NK-92 treated with Interleukin-12 subunit alpha and Interleukin-12 subunit beta, amount 100 ng/mL, for 24 hours (cell line): Measurements from ENCODE around the gene RAB5B.
"Not testable (repeated sequence)": the region's sequence is repeated elsewhere in the genome, so short reads cannot be mapped to it uniquely, and the experiment has no call there.

Experiments
- DNase-seq: peaks from one replicate; lab custom pipeline; 2025; lab: John Stamatoyannopoulos, UW

The RAB5B gene

DNA sequence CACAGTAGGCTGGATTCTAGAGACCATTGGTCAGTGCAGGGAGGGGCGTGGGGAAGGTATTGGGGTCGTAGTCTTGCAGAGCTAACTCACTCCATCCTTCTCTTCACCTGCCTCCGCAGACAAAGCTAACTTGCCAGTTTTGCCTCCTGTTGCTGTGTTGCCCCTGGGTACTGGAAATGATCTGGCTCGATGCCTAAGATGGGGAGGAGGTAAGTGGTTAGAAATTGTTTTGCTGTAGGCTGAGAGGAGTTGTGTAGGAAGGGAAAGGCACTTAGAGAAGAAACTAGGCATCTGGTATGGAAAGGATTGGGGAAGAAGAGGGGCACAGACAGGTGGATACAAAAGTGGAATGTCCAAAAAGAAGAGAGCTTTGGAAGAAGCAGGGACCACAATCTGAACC is 31.8 kb upstream of the RAB5B start:
- DNase-seq = no peak

DNA sequence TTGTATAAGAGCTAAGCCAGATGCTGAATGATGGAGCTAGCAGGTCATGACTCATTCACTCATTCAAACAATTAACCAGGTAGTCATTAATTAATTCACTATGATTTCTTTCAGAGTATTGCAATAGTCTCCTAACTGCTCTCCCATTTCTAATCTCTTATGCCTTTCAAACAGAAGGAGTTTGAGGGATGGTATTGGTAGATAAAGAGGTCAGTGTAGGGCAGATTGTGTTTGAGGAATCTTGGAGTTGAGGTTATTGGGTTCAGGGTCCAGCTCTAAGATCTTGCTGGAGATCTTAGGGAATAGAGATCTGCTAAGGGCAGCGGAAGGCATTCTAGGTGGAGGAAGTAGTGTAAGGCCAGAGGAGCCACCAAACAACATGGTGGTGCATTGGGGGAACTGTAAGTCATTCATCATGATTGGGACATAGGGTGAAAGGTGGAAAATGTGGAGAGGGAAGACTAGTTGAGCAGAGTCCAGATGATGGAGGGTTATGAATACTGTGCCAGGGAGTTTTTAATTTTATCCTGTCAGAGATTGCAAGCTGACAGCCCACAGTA is 31.2 kb upstream of the RAB5B start:
- no peak for DNase-seq

DNA sequence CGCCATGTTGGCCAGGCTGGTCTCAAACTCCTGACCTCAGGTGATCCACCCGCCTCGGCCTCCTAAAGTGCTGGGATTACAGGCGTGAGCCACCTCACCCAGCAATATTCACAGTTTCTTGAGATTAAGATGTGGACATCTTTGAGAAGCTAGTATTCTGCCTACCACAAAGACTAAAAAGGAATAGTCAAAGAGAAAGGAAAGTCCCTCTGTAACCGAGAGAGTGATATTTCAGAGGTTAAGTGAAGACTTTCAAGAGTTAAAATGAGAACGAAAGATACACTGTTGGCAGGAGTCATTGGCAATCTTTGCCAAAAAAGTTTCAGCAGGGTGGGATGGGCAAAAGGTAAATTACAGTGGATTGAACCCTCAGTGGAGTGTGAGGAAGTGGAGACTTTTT is 27.3 kb upstream of the RAB5B start:
- DNase-seq = no peak

DNA sequence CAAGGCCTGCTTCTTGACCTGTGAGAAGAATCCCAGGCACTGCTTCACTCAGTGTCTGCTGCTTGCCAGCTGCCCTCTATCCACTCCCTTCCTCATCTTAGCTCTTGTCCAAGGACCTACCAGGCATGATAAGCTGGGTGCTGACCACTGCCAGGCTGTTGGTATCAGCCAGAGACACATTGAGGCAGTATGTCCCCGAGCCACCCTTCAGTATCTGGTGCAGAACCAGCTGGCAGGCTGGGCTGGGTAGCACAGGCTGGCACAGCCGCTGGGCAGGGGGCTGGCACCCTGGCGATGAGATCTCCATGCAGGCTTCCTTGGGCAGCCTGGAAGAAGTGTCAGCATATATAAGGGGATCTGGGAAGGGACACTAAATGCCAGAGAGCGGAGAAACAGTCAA is 18.5 kb upstream of the RAB5B start:
- no peak for DNase-seq

DNA sequence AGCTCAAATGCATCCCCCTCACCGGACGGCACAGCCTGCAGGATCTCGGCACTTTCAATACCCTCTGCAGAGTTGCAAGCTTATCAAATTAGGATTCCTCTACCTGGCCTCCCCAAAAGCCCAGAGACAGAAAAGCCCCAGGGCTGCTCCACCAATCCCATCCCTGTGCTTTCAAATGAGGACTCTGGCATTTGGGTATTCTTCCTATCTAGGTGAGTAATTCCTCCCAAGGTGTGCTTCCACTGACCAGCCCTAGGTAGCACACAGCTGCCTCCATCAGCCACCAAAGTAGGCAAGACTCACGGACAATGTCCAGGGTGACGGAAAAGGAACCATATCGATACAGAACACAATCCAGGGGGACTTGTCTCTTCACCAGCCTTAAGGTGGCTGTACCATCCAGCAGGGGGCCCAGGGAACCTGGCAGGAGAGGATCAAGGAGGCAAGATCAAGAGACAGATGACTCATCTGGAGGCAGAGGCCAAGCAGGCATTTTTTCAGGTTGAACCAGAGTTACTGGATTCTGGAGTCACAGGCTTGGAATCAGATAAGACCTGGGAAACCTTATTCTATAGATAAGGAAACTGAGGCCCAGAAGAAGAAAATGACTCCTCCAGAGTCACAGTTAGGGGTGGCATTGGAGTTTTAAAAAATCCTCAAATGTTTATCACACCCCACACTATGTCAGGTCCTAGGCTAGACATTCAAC is 17.9 kb upstream of the RAB5B start:
- peak; percentile 2 for DNase-seq

DNA sequence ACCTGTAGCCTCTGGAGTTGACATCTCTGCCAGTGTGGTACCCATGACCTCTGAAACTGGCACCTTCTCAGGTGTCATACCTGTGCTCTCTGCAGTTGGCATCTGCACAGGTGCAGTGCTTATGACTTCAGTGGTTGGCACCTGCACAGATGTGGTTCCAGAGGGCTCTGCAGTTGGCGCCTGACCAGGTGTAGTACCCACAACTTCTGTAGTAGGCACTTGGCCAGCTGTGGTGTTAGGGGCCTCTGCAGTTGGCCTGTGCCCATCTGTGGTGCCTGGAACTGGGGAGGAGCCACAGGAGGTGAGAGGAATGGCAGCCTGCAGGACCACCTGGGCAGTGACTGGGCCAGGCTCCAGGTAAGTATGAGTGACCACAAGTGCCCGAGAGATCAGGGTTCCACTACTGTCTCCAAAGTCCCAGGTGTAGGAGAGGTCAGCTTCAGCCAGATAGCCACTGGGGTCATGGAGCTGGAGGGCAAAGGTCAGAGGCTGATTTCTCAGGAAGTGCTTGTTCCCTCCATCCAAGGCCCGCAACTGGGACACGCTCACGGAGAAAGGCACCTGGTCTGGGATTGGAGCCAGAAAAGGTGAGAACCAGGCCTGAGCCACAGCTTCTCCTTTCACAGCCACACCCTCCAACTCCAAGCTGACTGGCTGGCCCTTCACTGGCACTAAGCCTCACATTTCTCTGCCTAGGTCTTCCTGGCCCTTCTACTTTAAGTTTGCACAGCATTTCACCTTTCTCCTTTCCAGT is 16.6 kb upstream of the RAB5B start:
- no peak for DNase-seq

DNA sequence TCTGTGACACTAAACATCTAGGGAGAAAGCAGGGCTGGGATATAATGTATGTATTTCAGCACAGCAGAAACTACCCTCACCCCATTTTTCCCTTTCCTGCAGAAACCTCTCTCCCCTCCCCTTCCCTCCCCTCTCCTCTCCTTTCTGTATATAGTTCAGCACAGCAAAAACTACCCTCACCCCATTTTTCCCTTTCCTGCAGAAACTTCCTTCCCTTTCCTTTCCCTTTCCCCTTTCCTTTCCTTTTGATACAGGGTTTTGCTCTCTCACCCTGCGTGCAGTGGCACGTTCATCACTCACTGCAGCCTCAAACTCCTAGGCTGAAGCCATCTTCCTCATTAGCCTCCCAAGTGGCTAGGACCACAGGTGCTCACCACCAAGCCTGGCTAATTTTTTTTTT is 10.1 kb upstream of the RAB5B start:
- DNase-seq = no peak

DNA sequence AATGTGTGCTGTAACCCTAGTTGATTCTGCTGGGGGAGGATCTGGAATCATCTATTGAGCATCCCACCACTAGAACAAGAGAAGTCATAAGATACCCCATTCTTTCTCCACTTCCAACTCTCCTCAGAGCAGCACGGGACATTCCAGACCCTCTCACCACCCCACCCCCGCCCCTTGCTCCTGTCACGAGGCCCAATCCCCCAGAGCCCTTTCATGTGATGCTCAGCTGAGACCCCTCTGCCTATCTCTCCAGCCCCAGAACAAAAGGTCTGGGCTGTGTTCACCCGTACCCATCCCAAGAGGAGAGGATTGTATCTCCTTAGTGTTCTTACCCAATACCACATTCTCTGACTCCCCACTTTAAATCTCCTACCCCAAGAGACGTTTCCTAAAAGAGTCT is 8.6 kb upstream of the RAB5B start:
- no peak for DNase-seq

DNA sequence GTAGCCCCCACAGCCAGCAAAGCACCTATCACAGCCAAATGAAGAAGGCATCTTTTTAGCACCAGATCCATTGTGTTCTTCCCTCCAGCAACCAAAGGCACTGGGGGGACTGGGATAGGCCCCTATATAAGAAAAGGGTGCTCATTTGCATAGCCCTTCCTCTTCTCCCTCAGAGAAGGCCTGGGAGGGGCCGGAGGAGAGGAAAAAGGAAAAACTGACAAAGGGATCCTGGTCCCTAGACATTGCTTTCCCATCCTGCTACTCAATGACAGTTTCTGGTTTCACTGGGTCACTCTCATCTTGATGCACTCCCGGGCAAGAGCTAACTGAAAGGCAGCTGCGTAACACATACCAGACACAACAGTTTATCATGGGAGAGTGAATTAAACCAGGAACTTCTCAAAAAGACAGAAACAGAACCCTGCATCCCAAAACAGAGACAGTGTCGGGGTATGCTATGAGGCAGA is 7.9 kb upstream of the RAB5B start, which contains the start of gene PMEL:
Gene PMEL (minus strand): TSS at position 102 of the 467 bp plus-strand sequence. CDS start 31 bp downstream, at position 71.
- DNase-seq = no peak

DNA sequence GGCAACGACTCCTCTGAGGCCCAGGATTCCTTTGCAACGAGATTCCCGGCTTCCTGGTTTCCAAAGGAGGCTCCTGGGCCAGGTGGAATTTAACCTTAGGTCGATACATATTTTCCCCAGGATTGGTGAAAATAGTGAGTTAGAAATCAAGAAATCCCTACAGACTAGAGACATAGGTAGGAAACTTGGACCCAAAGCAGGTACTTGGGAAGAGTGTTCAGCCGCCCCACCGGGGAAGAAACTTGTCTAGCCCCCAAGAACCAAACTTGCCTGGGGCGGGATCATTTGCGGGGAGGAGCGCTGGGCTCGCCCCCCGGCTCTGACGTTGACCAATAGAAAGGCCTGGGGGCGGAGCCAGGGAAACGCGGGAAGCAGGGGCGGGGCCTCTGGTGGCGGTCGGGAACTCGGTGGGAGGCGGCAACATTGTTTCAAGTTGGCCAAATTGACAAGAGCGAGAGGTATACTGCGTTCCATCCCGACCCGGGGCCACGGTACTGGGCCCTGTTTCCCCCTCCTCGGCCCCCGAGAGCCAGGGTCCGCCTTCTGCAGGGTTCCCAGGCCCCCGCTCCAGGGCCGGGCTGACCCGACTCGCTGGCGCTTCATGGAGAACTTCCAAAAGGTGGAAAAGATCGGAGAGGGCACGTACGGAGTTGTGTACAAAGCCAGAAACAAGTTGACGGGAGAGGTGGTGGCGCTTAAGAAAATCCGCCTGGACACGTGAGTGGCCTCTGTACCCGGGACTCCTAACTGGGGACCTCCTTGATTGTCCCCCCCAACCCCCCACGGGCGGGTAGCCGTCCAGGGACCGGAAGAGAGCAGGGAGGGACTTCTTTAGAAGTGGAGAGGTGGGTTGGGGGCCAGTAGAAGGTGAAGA is 7.2 kb upstream of the RAB5B start, which contains the start of gene CDK2:
Gene CDK2 (plus strand): TSS at position 423 of the 874 bp plus-strand sequence. CDS start 179 bp downstream, at position 602.
- DNase-seq = peak; percentile 79

DNA sequence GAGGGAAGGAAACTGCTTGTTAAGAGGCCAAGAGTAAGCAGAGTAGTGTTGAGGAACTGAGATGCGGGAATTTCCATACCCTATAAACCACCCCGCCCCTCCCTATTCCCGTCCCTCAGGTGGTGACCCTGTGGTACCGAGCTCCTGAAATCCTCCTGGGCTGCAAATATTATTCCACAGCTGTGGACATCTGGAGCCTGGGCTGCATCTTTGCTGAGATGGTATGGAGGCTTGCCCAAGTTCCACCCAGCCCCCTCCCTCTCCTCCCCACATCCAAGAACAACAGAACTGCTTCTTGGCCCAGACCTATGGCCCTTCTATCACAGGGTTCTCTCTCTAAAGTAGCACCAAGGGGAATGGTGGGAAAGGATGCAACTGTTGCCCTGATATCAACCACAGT is 4.5 kb upstream of the RAB5B start:
- no peak for DNase-seq

DNA sequence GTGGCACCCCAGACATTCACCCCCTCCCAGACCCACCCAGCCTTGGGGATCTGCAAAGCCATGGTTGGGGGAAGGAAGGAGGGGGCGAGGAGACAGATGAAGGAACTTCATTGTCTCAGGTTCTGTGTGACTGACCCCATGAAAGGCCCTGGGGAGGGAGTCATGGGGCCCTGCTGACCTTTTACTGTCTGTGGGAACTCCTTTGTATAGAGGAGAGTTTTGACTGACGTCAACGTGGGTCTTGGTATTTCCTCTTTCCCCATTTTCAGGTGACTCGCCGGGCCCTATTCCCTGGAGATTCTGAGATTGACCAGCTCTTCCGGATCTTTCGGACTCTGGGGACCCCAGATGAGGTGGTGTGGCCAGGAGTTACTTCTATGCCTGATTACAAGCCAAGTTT is 3.1 kb upstream of the RAB5B start:
- no peak for DNase-seq

DNA sequence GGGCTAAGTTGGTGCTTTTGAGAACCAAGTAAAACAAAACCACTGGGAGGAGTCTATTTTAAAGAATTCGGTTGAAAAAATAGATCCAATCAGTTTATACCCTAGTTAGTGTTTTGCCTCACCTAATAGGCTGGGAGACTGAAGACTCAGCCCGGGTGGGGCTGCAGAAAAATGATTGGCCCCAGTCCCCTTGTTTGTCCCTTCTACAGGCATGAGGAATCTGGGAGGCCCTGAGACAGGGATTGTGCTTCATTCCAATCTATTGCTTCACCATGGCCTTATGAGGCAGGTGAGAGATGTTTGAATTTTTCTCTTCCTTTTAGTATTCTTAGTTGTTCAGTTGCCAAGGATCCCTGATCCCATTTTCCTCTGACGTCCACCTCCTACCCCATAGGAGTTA is 1.8 kb upstream of the RAB5B start:
- no peak for DNase-seq

DNA sequence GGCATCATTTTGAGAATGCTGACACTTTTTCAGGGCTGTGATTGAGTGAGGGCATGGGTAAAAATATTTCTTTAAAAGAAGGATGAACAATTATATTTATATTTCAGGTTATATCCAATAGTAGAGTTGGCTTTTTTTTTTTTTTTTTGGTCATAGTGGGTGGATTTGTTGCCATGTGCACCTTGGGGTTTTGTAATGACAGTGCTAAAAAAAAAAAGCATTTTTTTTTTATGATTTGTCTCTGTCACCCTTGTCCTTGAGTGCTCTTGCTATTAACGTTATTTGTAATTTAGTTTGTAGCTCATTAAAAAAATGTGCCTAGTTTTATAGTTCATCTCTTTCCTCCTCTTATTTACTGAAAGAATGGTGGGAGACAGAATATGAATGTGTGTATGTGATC is 1.4 kb upstream of the RAB5B start:
- DNase-seq = no peak

DNA sequence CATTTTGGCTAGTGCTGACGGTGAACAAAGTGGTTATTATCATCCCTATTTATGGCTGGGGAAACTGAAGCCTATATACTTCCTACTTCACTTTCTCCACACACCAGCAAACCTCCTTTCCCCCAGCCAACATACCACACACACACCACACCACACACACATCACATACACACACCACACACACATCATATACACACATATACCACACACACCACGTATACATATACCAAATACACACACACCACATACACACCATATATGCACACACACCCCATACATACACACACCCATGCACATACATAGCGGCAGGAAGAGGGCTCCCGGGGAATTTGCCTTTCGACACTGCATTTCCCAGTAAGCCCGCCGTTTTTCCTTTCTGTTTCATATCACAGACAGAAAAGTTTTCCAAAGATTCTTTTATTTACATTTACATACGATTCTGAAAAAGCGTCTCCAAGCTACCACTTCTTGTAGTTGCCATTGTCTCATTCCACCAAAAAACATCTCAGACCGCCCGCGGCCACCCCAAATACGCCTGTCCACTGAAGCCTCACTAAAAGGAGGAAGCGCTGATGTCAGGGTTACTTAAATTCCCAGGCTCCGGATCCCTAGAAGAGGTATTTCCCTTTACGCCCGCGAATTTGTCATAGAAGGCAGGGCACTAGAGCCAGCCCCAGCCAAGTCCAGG is 823 bp upstream of the RAB5B start:
- DNase-seq = no peak

DNA sequence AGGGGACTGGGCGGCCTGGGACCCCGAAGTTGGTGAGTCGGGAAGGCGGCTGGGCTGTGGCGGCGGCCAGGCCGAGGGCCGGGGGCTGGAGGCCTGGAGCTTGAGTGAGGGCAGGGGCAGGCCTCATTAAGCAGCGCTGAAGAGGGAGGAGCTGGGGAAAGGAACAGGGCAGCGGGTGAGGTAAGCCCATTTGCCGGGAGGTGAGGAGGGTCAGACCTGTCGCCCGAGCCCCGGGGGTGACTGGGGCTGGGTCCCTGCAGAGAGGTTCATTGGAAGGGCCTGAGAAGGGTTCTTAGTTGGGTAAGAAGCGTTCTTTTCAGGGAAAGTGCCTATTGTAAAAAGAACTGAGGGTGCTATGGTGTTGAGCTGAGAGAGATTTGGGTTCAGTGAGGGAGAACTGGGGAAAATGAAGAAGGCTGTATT is 441 bp downstream of the RAB5B start:
- DNase-seq = no peak

DNA sequence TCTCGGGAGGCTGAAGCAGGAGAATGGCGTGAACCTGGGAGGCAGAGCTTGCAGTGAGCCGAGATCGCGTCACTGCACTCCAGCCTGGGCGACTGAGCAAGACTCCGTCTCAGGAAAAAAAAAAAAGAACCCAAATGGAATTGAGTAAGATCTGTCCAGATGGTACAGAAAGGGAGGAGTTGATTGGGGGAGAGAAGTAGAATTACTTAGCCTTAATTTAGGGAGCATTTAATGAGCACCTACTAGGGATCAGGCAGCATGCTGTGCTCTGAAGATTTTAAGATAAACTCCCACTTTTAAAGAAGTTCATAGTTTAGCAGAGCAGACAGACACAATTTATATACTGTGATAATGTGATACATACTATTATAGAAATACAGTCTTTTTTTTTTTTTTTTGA is 4.5 kb downstream of the RAB5B start:
- DNase-seq = no peak

DNA sequence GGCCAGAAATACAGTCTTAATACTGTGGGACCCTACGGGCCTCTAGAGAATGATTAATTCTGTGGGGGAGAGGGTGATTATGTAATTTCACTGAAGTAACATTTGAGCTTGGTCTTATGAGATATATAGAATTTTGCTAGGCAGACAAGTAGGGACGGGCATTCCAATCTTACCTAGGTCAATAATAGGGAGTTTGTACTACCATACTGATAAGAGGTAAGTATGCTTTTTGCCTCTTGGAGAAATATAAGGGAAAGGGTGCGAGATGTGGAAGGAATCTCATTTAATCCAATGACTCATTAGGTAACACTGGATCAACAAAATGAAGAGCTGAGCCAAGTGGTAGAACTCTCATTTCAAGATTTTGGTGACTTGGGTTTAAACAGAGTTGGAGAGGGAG is 5.2 kb downstream of the RAB5B start:
- DNase-seq = no peak

DNA sequence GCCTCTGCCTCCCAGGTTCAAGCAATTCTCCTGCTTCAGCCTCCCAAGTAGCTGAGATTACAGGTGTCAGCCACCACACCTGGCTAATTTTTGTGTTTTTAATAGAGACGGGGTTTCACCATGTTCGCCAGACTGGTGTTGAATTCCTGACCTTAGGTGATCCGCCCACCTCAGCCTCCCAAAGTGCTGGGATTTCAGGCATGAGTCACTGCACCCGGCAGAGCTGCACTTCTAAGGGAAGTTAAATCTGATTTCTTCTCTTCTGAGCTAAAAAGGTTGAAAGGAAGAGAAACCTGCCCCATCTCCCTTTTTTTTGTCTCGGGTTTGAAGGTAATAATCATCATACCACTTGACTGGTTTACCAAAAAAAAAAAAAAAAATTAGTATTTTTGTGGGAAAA is 8.0 kb downstream of the RAB5B start:
- DNase-seq = not testable (repeated sequence)

DNA sequence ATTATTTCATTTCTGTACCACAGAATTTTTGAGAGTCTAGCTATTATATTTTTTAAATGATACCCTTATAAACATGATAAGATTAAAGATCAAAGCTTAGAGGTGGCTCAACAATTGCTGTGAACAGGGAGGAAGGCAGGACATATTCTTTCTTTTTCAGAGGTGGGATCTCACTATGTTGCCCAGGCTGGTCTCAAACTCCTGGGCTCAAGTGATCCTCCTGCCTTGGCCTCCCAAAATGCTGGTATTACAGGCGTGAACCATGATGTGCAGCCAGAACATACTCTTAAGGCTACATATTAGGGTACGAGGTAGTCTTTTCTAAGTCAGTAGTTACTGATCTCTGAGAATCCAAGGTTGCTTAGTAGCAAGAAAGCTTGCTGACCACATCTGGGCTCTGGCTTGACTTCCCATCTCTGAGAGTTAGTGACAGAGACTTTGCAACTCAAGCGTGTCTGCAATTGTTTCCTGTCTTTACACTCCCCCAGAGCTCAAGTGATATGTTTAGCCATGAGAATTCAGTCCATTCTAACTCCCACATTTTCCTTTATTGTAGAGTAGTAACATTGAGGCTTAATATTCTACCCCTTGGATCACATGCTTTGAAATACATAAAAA is 8.6 kb downstream of the RAB5B start:
- DNase-seq = no peak

DNA sequence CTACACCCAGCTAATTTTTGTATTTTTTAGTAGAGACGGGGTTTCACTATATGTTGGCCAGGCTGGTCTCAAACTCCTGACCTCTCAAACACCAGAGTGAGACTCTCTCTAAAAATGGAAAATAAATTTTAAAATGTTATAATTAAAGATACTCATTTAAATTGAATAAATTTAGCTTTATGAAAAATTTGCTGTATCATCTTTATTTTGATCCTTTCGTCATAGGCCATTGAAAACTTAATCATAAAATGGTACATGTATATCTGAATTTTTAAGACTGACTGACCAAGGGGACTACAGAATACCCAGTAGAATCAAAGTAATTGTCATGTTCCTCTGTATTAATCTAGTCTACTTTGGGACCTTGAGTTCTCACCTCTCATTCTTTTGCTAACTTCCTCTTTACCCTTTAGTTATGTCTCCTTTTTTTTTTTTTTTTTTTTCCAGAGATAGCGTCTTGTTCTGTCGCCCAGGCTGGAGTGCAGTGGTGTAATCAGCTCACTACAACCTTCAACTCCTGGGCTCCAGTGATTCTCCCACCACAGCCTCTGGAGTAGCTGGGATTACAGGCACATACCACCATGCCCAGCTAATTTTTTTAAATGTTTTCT is 9.5 kb downstream of the RAB5B start:
- no peak for DNase-seq
